Heart right ventricle (tissue), 16 donors: Measurements from ENCODE around the gene MLEC. TPM values are rescaled to one million over a fixed set of nuclear protein-coding genes. Genes with fewer than 3 reads are reported as not detected.
A peak's percentile ranks its signal among the peaks of the same experiment; 100 is the strongest.

Source experiments
- ATAC-seq, 8 donors: fragments of 200-7000 bp; cut with Tn5 transposase; one replicate each; pipeline ENCODE4 v1.9.1; 2020; ENCODE audit warnings: mild to moderate bottlenecking in 8 of 8, moderate library complexity in 8 of 8, moderate number of reproducible peaks in 1 of 8
- DNase-seq, 2 donors: peaks; one replicate each; pipeline ENCODE4 v3.0.0-alpha.2; 2020
- H3K27ac ChIP-seq, 10 donors: fragments of 200-600 bp; sonication (generic) in 2 of 10; one replicate each; pipeline versions ENCODE4 v1.5.0 to v1.8.0; 2020 to 2022; ENCODE audit warnings: mild to moderate bottlenecking in 3 of 10
- H3K27me3 ChIP-seq, 7 donors: fragments of 200-600 bp; one replicate each; pipeline ENCODE4 v1.8.0; 2021 to 2022; ENCODE audit warnings: mild to moderate bottlenecking in 2 of 7
- H3K36me3 ChIP-seq, 9 donors: fragments of 200-600 bp; sonication (generic) in 1 of 9; one replicate each; pipeline versions ENCODE4 v1.5.0 to v1.8.0; 2020 to 2022; ENCODE audit warnings: mild to moderate bottlenecking in 2 of 9
- H3K4me1 ChIP-seq, 9 donors: fragments of 200-600 bp; sonication (generic) in 1 of 9; one replicate each; pipeline versions ENCODE4 v1.5.0 to v1.8.0; 2020 to 2022; ENCODE audit warnings: mild to moderate bottlenecking in 4 of 9
- H3K4me3 ChIP-seq, 10 donors: fragments of 200-600 bp; sonication (generic) in 2 of 10; one replicate each; pipeline versions ENCODE4 v1.5.0 to v1.8.0; 2020 to 2022; ENCODE audit warnings: mild to moderate bottlenecking in 7 of 10, moderate library complexity in 2 of 10
- H3K9me3 ChIP-seq, 11 donors: fragments of 200-600 bp in 10 of 11; sonication (generic) in 2 of 11; one replicate each; pipeline versions ENCODE4 v1.5.0 to v1.8.0; 2013 to 2022; ENCODE audit warnings: mild to moderate bottlenecking in 2 of 11, control low read depth in 1 of 11, moderate library complexity in 1 of 11
- WGBS, 2 donors: extraction: QIAGEN DNeasy Blood & Tissue Kit; methylation state at CpG; one replicate each; pipeline ENCODE4 v1.1.7; 2013; ENCODE audit warnings: inconsistent platforms in 1 of 2; 5-methylcytosine and 5-hydroxymethylcytosine counted together
- intact Hi-C, 10 donors: fragments of 100-400 bp; cut with DNase I; formaldehyde crosslinking; loops; one replicate each; pipeline versions ENCODE4 v1.11.1 to v1.14.2; 2022
- polyA plus RNA-seq, 2 donors: library from polyadenylated mRNA; stranded (reverse); fragments of 200-250 nt; gene quantifications; one replicate each; pipeline ENCODE4 v1.2.3, GENCODE V29; 2013
- total RNA-seq, 10 donors: library from RNA; stranded (reverse); fragmentation: NEBNext Ultra II Directional in 3 of 10; extraction: Animal tissue kit (Norgen Biotek cat#: 25700) in 3 of 10; gene quantifications; one replicate each; pipeline versions ENCODE4 v1.2.1 to v1.2.4, GENCODE V29; 2021 to 2023
- TF ChIP-seq, protein P1 (sequence below), 9 donors: fragments of 200-600 bp; sonication (generic) in 2 of 9; IDR thresholded peaks; one replicate each; pipeline versions ENCODE4 v1.5.0 to v1.8.0; 2021 to 2022; ENCODE audit warnings: antibody characterized with exemption in 9 of 9, mild to moderate bottlenecking in 5 of 9, moderate library complexity in 1 of 9
- donor health status: Arrhythmogenic right ventricular cardiomyopathy.
- donor health status: ischemic (EF 13 %, LVEDD 7.1; RV severe dilation, severe dysfunction).
- donor health status: healthy with polysubstance abuse.
- donor health status: DM: no; HTN: yes; CAD: no.
- donor health status: DM: no; HTN: no; CAD: no.
- donor health status: ischemic (EF 25% LVEDD 6.9; RV normal size, moderate dysfunction).
- donor health status: ischemic (EF 25% LVEDD 5.7; RV mildly dilated, moderate dysfunction).
- donor health status: healthy.
- donor health status: DM: yes; HTN: yes; CAD: no.
- donor health status: Ischemic cardiomyopathy.
- donor health status: ischemic (EF 35%, LVEDD 5.7; RV mildly dilated, moderate dysfunction).
- donor health status: nonischemic (EF 11% LVEDD 7.7; RV severe dilation, severe dysfunction).
- donor health status: DM: yes; HTN: yes; CAD: no.
- donor health status: PGD.
- donor health status: ischemic (EF 29% LVEDD 5.4; RV normal size, mild dysfunction).
- donor health status: nonischemic (EF 23%, LVEDD 6.1; RV moderate dilation, normal function).

The MLEC gene
- total and polyA plus RNA-seq, 12 donors: 35.3 to 179 (median 112) TPM

DNA sequence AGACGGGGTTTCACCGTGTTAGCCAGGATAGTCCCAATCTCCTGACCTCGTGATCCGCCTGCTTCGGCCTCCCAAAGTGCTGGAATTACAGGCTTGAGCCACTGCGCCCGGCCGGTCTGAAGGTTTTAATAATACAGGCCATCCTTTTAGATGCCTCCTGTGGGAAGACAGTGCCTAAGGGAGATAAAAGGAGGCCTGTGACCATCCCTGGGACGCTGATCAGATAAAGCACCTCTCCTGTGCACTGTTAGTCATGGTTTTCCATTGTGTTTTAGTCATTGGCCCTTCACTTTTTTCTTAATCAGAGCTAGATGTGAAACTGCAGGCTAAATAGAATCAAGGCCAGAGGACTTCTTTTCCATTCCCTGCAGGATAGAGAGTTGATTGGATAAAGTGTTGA is 31.1 kb downstream of the MLEC start:
- DNase-seq (no peak), ATAC-seq (no peak)
- peaks cover 6 to 49% (median 13%) of the 10 kb centered on the region in 9 donors for H3K4me1 ChIP-seq
- H3K4me3 ChIP-seq: no peak overlapping the region
- no peaks in the 10 kb centered on the region for H3K9me3 ChIP-seq
- H3K27ac ChIP-seq: no peak overlapping the region
- intact Hi-C loops: loop anchor here in 3 of 10 donors (5.0 to 10.0 kb wide), 3 partner anchors 133 to 257 kb away; partner anchors contain the start of genes POP5 (in 2 of the 3) and HNF1A (in 1 of the 3)
- H3K27me3 ChIP-seq: no peaks in the 10 kb centered on the region
- H3K36me3 ChIP-seq: peaks cover 0 to 100% (median 71%) of the 10 kb centered on the region in 9 donors
- TF ChIP-seq, protein P1, sequence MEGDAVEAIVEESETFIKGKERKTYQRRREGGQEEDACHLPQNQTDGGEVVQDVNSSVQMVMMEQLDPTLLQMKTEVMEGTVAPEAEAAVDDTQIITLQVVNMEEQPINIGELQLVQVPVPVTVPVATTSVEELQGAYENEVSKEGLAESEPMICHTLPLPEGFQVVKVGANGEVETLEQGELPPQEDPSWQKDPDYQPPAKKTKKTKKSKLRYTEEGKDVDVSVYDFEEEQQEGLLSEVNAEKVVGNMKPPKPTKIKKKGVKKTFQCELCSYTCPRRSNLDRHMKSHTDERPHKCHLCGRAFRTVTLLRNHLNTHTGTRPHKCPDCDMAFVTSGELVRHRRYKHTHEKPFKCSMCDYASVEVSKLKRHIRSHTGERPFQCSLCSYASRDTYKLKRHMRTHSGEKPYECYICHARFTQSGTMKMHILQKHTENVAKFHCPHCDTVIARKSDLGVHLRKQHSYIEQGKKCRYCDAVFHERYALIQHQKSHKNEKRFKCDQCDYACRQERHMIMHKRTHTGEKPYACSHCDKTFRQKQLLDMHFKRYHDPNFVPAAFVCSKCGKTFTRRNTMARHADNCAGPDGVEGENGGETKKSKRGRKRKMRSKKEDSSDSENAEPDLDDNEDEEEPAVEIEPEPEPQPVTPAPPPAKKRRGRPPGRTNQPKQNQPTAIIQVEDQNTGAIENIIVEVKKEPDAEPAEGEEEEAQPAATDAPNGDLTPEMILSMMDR (IDR thresholded peaks at IDR 0.05): no peak
- 93 to 97% methylated on average over 9 of the region's 9 CpGs for WGBS, 2 donors

DNA sequence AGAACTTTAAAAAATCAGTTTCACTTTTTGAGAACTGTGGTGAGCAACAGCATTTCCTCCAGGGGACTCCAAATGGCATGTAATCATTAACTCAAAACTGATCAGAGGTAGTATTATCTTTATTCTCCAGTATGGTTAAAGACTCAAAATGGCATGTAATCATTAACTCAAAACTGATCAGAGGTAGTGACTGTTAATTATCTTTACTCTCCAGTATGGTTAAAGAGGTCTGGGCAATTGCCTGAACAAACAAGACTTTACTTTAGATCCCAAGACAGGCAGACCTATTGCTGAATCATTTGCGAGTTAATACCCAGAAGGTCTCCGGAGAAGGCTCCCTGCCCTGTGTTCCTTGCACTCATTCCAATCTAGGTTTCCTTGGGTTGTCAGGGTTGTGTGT is 32.1 kb downstream of the MLEC start:
- no peak for ATAC-seq
- Histone ChIP-seq H3K36me3 (peaks cover 0 to 100% (median 69%) of the 10 kb centered on the region in 9 donors), H3K4me1 (peaks cover 0 to 42% (median 12%) of the 10 kb centered on the region in 9 donors), H3K27me3 (no peaks in the 10 kb centered on the region), H3K27ac (peak overlapping the region in 1 of 10 donors; percentile 53), H3K9me3 (no peaks in the 10 kb centered on the region), H3K4me3 (no peak overlapping the region)
- intact Hi-C loops: loop anchor here in 3 of 10 donors (5.0 to 10.0 kb wide), 3 partner anchors 134 to 256 kb away; partner anchors contain the start of genes POP5 (in 2 of the 3) and HNF1A (in 1 of the 3)
- DNase-seq: no peak
- TF ChIP-seq, protein P1 (IDR thresholded peaks at IDR 0.05): no peak
- 89 to 93% methylated on average over 2 of the region's 2 CpGs for WGBS, 2 donors

DNA sequence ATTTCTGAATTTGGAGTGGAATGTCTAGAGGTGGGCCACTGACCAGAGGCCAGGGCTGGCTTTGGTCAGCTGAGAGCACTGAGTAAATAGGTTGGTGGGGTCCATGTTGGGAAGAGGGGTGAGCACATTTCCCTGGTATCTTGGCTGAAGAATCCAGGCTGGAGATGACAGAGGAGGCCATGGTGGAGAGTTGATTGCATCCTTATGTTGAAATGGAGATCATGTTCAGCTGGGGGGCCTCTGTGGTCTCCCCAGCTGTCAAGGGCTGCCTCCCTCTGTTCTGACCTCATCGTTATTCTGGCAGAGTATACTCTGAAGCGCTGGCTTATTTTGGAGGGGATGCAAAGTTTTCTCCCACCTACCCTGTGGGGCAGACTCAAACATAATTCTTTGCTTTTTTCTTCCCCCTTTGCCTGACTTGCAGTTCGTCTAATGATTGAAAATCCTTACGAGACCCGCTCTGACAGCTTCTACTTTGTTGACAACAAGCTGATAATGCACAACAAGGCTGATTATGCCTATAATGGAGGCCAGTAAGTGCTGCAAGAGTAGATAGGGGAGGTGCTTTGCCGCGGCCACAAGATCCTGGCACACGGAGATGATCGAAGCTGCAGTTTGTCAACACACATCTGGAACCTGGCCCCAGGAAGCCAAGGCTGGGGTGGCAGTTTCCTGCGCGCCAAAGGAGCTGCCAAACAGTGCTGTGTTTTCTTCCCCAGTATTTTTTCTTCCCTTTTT is 32.7 kb downstream of the MLEC start:
- TF ChIP-seq, protein P1 (IDR thresholded peaks at IDR 0.05): no peak
- 74 to 78% methylated on average over 11 of the region's 11 CpGs for WGBS, 2 donors
- DNase-seq (no peak), ATAC-seq (peak in 1 of 8 donors; percentile 32)
- peaks cover 0 to 42% (median 13%) of the 10 kb centered on the region in 9 donors for H3K4me1 ChIP-seq
- no peak overlapping the region for H3K4me3 ChIP-seq
- intact Hi-C loops: loop anchor here in 7 of 10 donors (5.0 to 10.0 kb wide), 5 partner anchors 135 to 255 kb away; partner anchors contain the start of genes HNF1A (in 5 of the 7), POP5 (in 2 of the 7) and SPPL3 (in 1 of the 7)
- peaks cover 0 to 100% (median 63%) of the 10 kb centered on the region in 9 donors for H3K36me3 ChIP-seq
- H3K27me3 ChIP-seq: no peaks in the 10 kb centered on the region
- no peaks in the 10 kb centered on the region for H3K9me3 ChIP-seq
- peak overlapping the region in 3 of 10 donors; percentile 29 to 53 (median 36) for H3K27ac ChIP-seq

DNA sequence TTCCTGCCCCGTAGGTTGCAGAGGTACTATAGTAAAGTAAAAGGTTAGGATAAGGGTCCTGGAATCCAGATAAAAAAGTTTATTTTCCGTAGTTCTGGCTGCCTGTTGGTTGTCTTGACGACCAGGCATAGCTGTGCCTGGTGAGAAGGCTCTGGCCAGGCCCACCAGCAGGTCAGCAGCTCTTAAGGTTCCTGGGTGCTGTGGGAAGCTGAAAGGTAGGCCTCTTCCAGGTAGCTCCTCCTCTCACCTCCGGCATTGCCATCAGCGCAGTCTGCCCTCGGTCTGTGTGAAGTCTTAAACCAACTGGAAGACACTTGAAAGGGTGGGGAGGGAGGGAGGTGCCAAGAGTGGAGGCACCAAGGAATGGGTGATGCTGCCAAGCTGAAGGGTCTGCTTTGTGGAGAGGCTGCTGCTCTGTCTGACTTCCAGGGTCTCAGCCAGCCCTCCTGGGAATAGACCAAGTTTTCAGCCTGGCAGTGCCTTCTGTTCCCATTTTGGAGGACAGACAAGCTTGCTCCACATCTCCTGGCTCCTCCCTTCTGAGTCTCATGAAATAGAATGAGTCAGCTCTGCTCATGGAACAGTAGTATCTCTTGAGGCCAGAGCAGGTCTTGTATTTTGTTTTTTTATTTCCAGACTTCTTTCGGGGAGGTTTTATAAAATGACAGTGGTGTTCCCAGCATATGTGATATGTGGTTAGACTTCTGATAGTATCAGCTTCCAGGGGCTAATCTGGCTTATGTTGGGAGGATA is 33.5 kb downstream of the MLEC start:
- no peaks in the 10 kb centered on the region for H3K9me3 ChIP-seq
- 80 to 81% methylated on average over 7 of the region's 7 CpGs for WGBS, 2 donors
- intact Hi-C loops: loop anchor here in 5 of 10 donors (10.0 kb wide), 3 partner anchors 184 to 254 kb away; partner anchors contain the start of genes HNF1A (in 4 of the 5) and SPPL3 (in 1 of the 5)
- H3K27ac ChIP-seq: peak overlapping the region in 8 of 10 donors; percentile 4 to 61 (median 35)
- H3K4me1 ChIP-seq: peaks cover 0 to 50% (median 19%) of the 10 kb centered on the region in 9 donors
- ATAC-seq: peak in 6 of 8 donors; percentile 11 to 76 (median 41)
- no peak overlapping the region for H3K4me3 ChIP-seq
- no peak for DNase-seq
- TF ChIP-seq, protein P1 (IDR thresholded peaks at IDR 0.05): no peak
- no peaks in the 10 kb centered on the region for H3K27me3 ChIP-seq
- peaks cover 0 to 95% (median 56%) of the 10 kb centered on the region in 9 donors for H3K36me3 ChIP-seq
